Cardiac muscle cell (in vitro differentiated cells and primary cell): ENCODE results near the gene COMMD1. TPM values are rescaled to one million over a fixed set of nuclear protein-coding genes. Genes with fewer than 3 reads are reported as not detected.
"Not testable (repeated sequence)": the region's sequence is repeated elsewhere in the genome, so short reads cannot be mapped to it uniquely, and the experiment has no call there.

Experiments used
- DNase-seq, 2 donors: peaks; one replicate each; pipeline versions ENCODE4 v3.0.0 to v3.0.0-alpha.2; 2010 to 2017; ENCODE audit warnings: low read depth in 1 of 2, low spot score in 1 of 2
- H3K27ac ChIP-seq: fragments of 200-600 bp; sonication (generic); 2 replicates; pipeline ENCODE4 v1.5.1; 2016
- H3K27me3 ChIP-seq: fragments of 200-600 bp; sonication (generic); 2 replicates; pipeline ENCODE4 v1.6.0; 2016; ENCODE audit warnings: control low read depth
- H3K36me3 ChIP-seq: fragments of 200-600 bp; sonication (generic); 2 replicates; pipeline ENCODE4 v1.5.1; 2016; ENCODE audit warnings: control low read depth
- H3K4me1 ChIP-seq: fragments of 200-600 bp; sonication (generic); 2 replicates; pipeline ENCODE4 v1.8.1; 2017; ENCODE audit warnings: low read depth, mild to moderate bottlenecking, mixed run types
- H3K4me3 ChIP-seq: fragments of 200-600 bp; sonication (generic); 2 replicates; pipeline ENCODE4 v1.5.1; 2016; ENCODE audit warnings: mild to moderate bottlenecking
- H3K9me3 ChIP-seq: fragments of 200-600 bp; sonication (generic); 2 replicates; pipeline ENCODE4 v1.5.1; 2017; ENCODE audit warnings: low read depth, mild to moderate bottlenecking, control low read depth
- polyA plus RNA-seq: library from polyadenylated mRNA; unstranded; fragments of >200 nt; fragmentation: Nextera tagmentation; extraction: Ambion mirVana; gene quantifications from 2 replicates; pipeline ENCODE4 v1.2.1, GENCODE V29; 2016
- total RNA-seq: library from RNA; depleted of rRNA; stranded (reverse); fragments of >200 nt; gene quantifications from 2 replicates; pipeline ENCODE4 v1.2.3, GENCODE V29; 2016
- TF ChIP-seq, protein P1 (sequence below): IDR thresholded peaks from 2 replicates; pipeline ENCODE4 v1.5.1; 2012; ENCODE audit warnings: low read depth, mild to moderate bottlenecking, low read length

The COMMD1 gene
- total and polyA plus RNA-seq, 2 experiments from 2014 or later, result 36.1 to 94.0 TPM

DNA sequence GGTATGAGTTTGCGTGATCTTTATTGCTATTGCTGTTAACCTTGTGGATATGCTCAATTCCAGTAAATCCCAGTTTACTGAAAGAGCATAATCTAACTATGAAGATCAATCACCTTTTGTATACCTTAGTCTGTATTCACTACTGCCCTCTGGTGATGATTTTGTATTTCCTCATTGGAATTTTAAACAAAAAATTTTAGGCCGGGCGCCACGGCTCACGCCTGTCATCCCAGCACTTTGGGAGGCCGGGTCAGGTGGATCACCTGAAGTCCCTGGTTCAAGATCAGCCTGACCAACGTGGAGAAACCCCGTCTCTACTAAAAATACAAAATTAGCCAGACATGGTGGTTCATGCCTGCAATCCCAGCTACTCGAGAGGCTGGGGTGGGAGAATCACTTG, 5.1 kb downstream of the COMMD1 start:
- H3K36me3 ChIP-seq, result no peaks in the 10 kb centered on the region
- H3K4me3 ChIP-seq, result no peak overlapping the region
- no peaks in the 10 kb centered on the region for H3K9me3 ChIP-seq
- H3K27ac ChIP-seq, result no peak overlapping the region
- no peaks in the 10 kb centered on the region for H3K4me1 ChIP-seq
- DNase-seq, result peak in 1 of 2 donors; percentile 31
- no peaks in the 10 kb centered on the region for H3K27me3 ChIP-seq
- TF ChIP-seq, protein P1, sequence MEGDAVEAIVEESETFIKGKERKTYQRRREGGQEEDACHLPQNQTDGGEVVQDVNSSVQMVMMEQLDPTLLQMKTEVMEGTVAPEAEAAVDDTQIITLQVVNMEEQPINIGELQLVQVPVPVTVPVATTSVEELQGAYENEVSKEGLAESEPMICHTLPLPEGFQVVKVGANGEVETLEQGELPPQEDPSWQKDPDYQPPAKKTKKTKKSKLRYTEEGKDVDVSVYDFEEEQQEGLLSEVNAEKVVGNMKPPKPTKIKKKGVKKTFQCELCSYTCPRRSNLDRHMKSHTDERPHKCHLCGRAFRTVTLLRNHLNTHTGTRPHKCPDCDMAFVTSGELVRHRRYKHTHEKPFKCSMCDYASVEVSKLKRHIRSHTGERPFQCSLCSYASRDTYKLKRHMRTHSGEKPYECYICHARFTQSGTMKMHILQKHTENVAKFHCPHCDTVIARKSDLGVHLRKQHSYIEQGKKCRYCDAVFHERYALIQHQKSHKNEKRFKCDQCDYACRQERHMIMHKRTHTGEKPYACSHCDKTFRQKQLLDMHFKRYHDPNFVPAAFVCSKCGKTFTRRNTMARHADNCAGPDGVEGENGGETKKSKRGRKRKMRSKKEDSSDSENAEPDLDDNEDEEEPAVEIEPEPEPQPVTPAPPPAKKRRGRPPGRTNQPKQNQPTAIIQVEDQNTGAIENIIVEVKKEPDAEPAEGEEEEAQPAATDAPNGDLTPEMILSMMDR, result peak; percentile 33

DNA sequence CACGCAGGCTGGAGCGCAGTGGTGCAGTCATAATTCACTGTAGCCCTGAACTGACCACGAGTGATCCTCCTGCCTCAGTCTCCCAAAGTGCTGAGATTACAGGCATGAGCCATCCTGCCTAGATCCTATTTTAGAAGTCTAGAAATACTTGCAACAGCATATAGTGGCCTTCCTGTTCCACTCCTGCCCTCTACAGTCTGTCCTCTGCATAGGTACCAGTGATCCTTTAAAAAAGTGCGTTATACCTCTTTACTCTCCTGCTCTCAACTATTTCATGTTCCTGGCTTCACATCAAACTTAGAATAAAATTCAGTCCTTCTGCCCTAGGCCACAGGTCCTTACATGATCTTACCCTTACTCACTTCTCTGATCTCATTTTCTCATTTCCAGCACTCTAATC, 6.0 kb downstream of the COMMD1 start:
- H3K4me3 ChIP-seq, result no peak overlapping the region
- no peaks in the 10 kb centered on the region for H3K36me3 ChIP-seq
- H3K27ac ChIP-seq, result no peak overlapping the region
- H3K27me3 ChIP-seq, result no peaks in the 10 kb centered on the region
- peak in 1 of 2 donors; percentile 38 for DNase-seq
- TF ChIP-seq, protein P1, result no peak
- no peaks in the 10 kb centered on the region for H3K4me1 ChIP-seq
- H3K9me3 ChIP-seq, result no peaks in the 10 kb centered on the region

DNA sequence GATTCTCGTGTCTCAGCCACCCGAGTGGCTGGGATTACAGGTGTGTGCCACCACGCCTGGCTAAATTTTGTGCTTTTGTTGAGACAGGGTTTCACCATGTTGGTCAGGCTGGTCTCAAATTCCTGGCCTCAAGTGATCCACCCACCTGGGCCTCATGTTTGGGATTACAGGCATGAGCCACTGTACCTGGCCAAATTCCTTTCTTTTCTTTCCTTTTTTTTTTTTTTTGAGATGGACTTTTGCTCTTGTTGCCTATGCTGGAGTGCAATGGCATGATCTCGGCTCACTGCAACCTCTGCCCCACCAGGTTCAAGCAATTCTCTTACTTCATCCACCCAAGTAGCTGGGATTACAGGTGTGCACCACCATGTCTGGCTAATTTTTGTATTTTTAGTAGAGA, 9.3 kb downstream of the COMMD1 start:
- not testable (repeated sequence) for H3K4me1 ChIP-seq, H3K27ac ChIP-seq, DNase-seq, H3K36me3 ChIP-seq, H3K27me3 ChIP-seq, H3K9me3 ChIP-seq, H3K4me3 ChIP-seq

DNA sequence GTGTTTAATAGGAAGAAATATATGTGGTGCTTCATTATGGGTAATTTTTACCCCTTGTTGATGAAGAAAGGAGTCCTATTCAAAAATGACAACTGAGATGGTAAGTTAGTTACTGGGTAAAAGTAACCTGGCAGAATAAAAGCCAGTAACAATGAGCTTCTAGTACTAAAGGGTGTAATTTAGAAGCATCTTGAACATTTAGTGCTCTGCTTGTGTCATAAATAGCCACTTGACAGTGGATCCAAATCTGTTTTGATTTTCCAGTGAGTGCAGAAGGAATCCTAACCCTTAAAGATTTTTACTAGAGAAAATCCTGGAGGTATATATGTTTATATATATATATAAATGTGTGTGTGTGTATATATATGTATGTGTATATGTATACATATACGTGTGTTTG, 15.1 kb downstream of the COMMD1 start:
- H3K9me3 ChIP-seq, result no peaks in the 10 kb centered on the region
- H3K4me3 ChIP-seq, result no peak overlapping the region
- H3K27ac ChIP-seq, result no peak overlapping the region
- peaks cover 14% of the 10 kb centered on the region for H3K4me1 ChIP-seq
- no peak for DNase-seq
- H3K36me3 ChIP-seq, result no peaks in the 10 kb centered on the region
- no peaks in the 10 kb centered on the region for H3K27me3 ChIP-seq
- TF ChIP-seq, protein P1, result no peak

DNA sequence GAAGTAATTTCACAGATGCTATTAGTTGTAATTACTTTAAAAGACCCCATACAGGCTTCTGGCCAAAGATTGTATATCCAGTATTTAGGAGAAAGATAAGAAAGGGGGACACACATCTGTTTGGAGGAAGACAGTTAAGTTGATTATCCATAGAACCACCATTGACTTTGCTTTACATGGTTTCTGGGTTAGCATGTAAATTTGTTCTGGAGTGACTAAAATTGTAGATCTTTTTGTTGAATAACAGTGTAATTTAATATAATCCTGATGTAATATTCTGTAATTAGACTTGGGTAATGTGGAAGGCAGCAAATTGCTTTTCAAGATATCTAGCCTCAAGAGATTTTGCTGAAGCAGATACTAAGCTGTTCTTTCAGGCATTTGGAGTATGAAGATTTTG, 17.2 kb downstream of the COMMD1 start:
- no peak overlapping the region for H3K27ac ChIP-seq
- TF ChIP-seq, protein P1, result no peak
- DNase-seq, result no peak
- H3K9me3 ChIP-seq, result no peaks in the 10 kb centered on the region
- no peak overlapping the region for H3K4me3 ChIP-seq
- no peaks in the 10 kb centered on the region for H3K27me3 ChIP-seq
- H3K36me3 ChIP-seq, result no peaks in the 10 kb centered on the region
- peaks cover 16% of the 10 kb centered on the region for H3K4me1 ChIP-seq

DNA sequence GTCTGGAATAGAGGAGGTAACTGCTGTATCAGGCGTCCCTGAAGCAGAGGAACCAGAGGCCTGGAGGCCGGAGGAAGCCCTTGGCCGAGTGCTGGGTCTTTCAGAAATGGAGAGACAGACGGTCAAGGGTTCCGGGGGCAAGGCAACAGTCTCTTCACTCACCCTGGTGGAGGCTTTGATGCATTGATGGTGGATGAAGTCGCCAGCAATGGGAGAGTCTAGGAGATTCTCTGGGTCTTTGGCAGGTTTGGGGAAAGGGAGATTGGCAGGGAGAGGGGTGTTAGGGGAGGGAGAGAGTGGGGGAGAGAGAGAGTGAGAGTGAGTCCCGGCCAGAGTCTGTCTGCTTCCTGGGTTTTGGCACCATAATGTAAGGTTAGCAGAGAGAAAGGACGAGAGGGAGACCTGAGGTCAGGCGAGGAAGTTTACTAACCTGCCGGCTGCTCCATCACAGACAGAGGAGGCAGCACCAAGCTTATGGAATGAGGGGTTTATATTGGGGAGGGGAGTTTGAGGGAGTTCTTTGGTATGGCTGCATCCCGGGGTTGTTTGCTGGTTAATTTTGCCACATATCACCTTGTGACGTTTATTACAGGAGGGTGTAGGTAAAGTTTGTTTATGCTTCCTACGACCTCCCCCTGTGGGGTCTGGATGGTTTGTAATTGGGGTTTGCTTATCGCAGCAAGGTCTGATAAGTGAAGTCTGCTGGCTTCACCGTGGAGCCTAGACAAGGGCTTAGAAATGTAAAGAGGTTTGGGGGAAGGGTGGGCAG, 19.6 kb downstream of the COMMD1 start:
- DNase-seq, result no peak
- no peaks in the 10 kb centered on the region for H3K36me3 ChIP-seq
- peaks cover 21% of the 10 kb centered on the region for H3K4me1 ChIP-seq
- H3K27ac ChIP-seq, result peak overlapping the region; percentile 61
- H3K9me3 ChIP-seq, result no peaks in the 10 kb centered on the region
- TF ChIP-seq, protein P1, result no peak
- no peaks in the 10 kb centered on the region for H3K27me3 ChIP-seq
- no peak overlapping the region for H3K4me3 ChIP-seq
